Brain microvascular endothelial cell (primary cell): ENCODE data around the gene NCAN.

Experiments
- DNase-seq: peaks from one replicate; pipeline ENCODE4 v3.0.0-alpha.2; 2020
- H3K27ac ChIP-seq: fragments of 250-450 bp; sonication (Bioruptor Pico); 2 replicates; pipeline ENCODE4 v1.5.1; 2020; ENCODE audit warnings: mild to moderate bottlenecking, moderate library complexity
- H3K27me3 ChIP-seq: fragments of 250-450 bp; sonication (Bioruptor Pico); replicated peaks from 2 replicates; pipeline ENCODE4 v1.5.1; 2020; ENCODE audit warnings: mild to moderate bottlenecking
- H3K36me3 ChIP-seq: fragments of 250-450 bp; sonication (Bioruptor Pico); replicated peaks from 2 replicates; pipeline ENCODE4 v1.5.1; 2020; ENCODE audit warnings: mild to moderate bottlenecking
- H3K4me3 ChIP-seq: 2 replicates; pipeline ENCODE4 v1.5.1; 2011; ENCODE audit warnings: low read depth, mild to moderate bottlenecking, control low read depth, low read length, moderate library complexity
- in situ Hi-C: cut with HindIII; loops from 2 replicates; pipeline ENCODE4 v1.10.0; 2017; ENCODE audit warnings: low sequenced_read_pairs, low pct_ligation_motif_present
- TF ChIP-seq, protein P1 (sequence below): IDR thresholded peaks from 2 replicates; pipeline ENCODE4 v1.5.1; 2011; ENCODE audit warnings: low read depth, mild to moderate bottlenecking, moderate library complexity, low read length, control low read depth, inconsistent platforms; ENCODE audit errors: missing control alignments

Gene NCAN

DNA sequence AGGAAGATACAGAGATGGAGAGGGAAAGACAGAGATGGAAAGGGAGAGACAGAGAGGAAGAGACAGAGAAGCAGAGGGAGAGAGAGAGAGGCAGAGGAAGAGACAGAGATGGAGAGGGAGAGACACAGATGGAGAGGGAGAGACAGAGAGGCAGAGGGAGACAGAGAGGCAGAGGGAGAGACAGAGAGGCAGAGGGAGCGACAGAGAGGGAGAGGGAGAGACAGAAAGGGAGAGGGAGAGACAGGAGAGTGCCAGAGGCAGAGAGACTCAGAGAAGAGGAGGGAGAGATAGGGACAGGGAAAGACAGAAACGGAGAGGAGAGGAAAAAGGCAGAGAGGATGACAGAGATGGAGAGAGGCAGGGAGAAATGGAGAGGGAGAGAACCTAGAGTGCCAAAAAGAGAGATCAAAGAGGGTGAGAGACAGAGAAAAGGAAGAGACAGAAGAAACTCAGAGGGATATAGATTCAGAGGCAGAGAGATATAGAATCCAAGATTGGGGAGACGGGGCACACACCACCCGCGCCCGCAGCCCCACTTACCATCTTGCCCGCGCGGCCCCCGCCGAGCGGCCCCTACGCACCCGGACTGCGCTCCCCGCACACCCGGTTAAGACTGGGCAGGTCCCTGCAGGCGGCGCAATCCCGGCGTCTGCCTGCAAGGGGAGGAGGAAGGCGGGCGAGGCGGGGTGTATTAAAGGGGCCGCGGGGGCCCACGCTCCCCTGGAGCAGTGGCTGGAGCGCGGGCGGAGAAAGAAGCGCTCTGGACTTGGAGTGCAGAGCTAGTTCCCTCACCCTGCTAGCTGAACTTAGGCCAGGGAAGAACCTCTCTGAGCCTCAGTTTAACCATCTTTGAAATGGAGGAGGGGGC lies 50.7 kb downstream of the NCAN start:
- Histone ChIP-seq H3K27me3 (peaks cover 22% of the 10 kb centered on the region), H3K27ac (no peak overlapping the region), H3K4me3 (no peak overlapping the region), H3K36me3 (no peaks in the 10 kb centered on the region)
- in situ Hi-C loops = no loop called here
- TF ChIP-seq, protein P1, sequence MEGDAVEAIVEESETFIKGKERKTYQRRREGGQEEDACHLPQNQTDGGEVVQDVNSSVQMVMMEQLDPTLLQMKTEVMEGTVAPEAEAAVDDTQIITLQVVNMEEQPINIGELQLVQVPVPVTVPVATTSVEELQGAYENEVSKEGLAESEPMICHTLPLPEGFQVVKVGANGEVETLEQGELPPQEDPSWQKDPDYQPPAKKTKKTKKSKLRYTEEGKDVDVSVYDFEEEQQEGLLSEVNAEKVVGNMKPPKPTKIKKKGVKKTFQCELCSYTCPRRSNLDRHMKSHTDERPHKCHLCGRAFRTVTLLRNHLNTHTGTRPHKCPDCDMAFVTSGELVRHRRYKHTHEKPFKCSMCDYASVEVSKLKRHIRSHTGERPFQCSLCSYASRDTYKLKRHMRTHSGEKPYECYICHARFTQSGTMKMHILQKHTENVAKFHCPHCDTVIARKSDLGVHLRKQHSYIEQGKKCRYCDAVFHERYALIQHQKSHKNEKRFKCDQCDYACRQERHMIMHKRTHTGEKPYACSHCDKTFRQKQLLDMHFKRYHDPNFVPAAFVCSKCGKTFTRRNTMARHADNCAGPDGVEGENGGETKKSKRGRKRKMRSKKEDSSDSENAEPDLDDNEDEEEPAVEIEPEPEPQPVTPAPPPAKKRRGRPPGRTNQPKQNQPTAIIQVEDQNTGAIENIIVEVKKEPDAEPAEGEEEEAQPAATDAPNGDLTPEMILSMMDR = no peak
- no peak for DNase-seq

DNA sequence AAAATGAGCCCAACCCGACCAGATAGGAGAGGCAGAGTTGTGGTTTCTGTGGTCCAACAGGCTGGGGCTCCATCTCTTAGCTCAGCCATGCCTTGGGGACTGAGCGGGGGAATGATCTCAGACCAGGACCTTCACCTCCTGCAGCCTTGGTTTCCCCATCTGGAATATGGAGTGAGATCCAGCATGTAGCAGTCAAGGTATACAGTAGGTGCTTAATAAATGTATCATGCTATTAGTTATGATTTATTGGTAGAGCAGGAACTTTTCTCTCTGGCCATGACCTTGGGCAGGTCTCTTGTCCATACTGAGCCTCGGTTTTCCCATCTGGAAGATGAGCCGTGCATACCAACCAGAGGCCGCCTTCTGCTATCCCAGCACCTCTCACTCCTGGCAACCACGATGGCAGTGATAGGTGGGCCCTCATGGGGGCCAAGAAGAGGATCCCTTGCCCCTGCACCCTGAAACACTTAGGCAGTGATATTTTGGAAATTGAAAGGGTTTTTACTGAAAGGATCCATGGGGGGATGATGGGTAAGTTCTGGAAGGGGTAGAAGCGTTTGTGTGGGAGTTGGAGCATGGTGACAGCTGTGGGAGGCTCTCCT lies 52.2 kb downstream of the NCAN start:
- H3K36me3 ChIP-seq = no peaks in the 10 kb centered on the region
- in situ Hi-C loops = no loop called here
- no peak overlapping the region for H3K4me3 ChIP-seq
- no peak for DNase-seq
- TF ChIP-seq, protein P1 = no peak
- no peak overlapping the region for H3K27ac ChIP-seq
- H3K27me3 ChIP-seq = peaks cover 22% of the 10 kb centered on the region

DNA sequence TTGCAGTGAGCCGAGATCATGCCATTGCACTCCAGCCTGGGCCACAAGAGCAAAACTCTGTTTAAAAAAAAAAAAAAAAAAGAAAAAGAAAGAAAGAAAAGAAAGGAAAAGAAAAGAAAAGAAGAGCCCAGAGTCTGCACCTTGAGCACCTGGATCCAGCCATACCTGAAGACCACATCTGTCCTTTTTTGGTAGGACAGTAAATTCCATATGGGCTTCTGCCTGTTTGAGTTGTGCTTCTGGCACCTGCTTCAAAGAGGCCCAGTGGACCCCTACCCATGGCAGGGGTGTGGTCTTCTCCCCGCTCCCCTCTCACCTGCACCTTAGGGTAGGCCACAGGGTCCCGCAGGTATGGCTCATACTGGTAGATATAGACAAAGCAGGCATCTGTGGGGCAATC lies 55.5 kb downstream of the NCAN start:
- Histone ChIP-seq H3K4me3 (no peak overlapping the region), H3K27me3 (peaks cover 11% of the 10 kb centered on the region), H3K27ac (no peak overlapping the region), H3K36me3 (no peaks in the 10 kb centered on the region)
- TF ChIP-seq, protein P1 = no peak
- in situ Hi-C loops = no loop called here
- DNase-seq = no peak

DNA sequence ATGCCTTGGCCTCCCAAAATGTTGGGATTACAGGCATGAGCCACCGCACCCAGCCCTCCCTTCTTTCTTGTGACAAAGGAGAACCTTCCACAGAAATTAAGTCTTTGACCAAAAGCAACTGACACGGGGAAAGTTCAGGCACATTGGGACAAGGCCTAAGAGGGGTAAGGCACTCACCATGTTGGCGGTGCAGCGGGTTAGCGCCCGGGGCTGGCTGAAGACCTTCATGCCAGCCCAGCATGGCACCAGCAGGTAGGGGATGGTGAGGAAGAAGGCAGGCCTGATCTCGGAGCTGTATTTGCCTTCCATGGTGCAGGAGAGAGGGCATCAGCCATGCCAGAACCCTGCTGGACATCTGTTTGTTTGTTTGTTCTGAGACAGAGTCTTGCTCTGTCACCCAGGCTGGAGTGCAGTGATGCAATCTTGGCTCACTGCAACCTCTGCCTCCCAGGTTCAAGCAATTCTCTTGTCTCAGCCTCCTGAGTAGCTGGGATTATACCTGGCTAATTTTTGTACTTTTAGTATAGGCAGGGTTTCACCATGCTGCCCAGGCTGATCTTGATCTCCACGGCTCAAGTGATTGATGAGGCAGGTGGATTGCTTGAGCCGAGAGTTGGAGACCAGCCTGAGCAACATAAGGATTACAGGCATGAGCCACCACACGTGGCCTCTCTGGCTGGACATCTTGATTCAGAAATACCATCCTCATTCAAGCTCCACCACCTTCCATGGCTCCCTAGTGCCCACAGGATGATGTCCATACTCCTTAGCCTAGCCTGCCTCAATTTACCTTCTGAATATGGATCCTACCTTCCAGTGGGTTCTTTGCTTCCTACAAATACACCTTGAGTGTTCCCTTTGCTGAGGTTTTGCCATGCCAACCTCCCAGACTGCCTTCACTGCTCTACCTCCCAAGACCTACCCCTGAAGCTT lies 57.0 kb downstream of the NCAN start:
- Histone ChIP-seq H3K36me3 (no peaks in the 10 kb centered on the region), H3K27ac (no peak overlapping the region), H3K4me3 (no peak overlapping the region), H3K27me3 (no peaks in the 10 kb centered on the region)
- in situ Hi-C loops = no loop called here
- TF ChIP-seq, protein P1 = no peak
- DNase-seq = no peak

DNA sequence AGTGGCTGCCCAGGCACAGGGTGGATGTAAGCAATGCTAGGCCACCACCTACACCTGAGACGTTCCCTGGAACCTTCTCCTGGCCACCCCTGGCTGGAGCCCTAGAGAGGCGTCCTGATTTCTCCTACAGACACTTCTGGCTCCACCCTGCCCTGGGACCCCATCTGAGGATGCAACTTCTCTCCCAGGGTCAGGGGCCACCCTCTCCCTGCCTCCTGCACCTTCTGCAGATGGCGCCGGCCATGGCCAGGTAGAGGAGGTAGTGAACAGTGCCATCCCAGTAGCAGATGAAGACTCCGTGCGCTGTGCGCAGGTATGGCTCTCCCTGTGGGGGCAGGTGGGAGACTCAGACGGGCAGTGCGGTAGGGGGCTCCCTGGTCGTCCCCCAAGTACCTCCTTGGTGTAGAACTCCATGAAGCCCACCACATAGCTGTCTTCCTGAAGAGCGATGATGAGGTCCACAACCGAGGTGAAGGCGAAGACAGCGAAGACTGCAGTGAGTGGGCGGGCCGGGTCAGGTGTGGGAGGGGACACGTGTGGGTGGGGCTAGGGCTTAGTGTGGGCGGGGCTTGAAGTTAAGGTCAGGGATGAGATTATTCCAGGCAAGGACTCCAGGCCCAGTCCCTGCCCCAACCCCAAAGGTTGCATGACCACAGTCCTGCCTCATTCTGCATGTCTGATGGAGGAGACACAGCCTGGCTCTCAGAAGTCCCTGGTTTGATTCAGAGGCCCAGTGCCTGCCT lies 58.4 kb downstream of the NCAN start:
- H3K4me3 ChIP-seq = no peak overlapping the region
- in situ Hi-C loops = no loop called here
- H3K27ac ChIP-seq = no peak overlapping the region
- no peaks in the 10 kb centered on the region for H3K36me3 ChIP-seq
- TF ChIP-seq, protein P1 = no peak
- no peak for DNase-seq
- H3K27me3 ChIP-seq = no peaks in the 10 kb centered on the region
